Measurements from ENCODE around the gene NPAS3.

GRCh38 chr14:33532553-33532952, 593.9 kb downstream of the NPAS3 start:
- TF ChIP-seq, protein P1, sequence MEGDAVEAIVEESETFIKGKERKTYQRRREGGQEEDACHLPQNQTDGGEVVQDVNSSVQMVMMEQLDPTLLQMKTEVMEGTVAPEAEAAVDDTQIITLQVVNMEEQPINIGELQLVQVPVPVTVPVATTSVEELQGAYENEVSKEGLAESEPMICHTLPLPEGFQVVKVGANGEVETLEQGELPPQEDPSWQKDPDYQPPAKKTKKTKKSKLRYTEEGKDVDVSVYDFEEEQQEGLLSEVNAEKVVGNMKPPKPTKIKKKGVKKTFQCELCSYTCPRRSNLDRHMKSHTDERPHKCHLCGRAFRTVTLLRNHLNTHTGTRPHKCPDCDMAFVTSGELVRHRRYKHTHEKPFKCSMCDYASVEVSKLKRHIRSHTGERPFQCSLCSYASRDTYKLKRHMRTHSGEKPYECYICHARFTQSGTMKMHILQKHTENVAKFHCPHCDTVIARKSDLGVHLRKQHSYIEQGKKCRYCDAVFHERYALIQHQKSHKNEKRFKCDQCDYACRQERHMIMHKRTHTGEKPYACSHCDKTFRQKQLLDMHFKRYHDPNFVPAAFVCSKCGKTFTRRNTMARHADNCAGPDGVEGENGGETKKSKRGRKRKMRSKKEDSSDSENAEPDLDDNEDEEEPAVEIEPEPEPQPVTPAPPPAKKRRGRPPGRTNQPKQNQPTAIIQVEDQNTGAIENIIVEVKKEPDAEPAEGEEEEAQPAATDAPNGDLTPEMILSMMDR (conservative IDR thresholded peaks at IDR 0.05; ENCODE audit: low read length) = no peak
- no peak for TF ChIP-seq EZH2phosphoT487 (IDR thresholded peaks at IDR 0.05; ENCODE audit: borderline replicate concordance, low read depth, low read length)
